CD4-positive, alpha-beta T cell treated with Interleukin-6 for 4 hours (primary cell): ENCODE measurements around the gene PHF12.
"Not testable (repeated sequence)": the region's sequence is repeated elsewhere in the genome, so short reads cannot be mapped to it uniquely, and the experiment has no call there.

Source experiments
- DNase-seq: peaks from one replicate; pipeline ENCODE4 v3.0.0-alpha.2; 2020; ENCODE audit warnings: mixed read lengths

Gene PHF12

DNA sequence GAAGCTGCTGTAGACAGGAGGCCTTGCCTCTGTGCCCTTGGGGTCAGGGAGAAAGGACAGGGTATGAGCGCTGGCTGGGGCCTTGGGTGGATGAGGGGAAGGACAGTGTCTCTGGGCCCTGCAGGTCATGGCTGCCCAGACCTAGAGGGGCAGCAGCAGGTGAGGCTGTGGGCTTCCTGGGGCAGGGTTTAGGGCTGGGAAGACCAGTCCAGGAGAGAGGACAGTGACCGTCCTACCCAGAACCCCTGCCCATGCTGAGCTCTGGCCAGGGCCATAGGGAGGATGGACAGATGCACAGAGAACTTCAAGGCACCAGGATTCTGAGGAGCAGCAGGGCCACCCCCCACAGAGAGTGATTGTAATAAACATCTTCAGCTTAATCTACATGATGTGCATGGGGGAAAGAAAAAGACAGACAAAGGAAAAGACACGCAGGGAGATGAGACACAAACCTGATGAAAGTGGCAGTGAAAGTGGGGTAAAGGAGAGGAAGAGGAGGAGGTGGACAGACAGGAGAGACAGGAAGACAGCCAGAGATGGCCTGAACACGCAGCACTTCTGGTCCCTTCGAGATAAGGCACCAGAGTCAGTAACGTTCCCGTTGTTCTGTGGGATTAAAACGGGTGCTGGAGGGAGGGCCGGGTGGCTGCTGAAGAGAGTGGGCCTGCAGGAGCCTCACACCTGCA, 71.3 kb downstream of the PHF12 start:
- DNase-seq: no peak

DNA sequence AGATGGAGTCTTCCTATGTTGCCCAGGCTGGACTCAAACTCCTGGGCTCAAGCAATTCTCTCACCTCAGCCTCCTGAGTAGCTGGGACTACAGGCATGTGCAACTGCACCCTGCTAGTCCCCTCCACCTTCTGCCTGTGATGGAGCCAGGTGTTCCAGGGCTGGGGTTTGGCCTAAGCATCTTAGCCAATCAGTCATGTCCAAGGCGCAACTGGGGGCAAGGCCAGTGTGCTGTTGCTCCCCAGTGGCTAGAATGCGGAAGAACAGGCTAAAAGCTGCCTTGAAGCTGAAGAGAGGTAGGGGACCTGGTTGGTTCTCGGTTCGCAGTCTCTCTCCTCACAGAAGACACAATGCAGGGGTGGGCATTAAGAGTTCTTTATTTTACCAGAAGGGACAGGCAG, 72.3 kb downstream of the PHF12 start:
- DNase-seq: no peak

DNA sequence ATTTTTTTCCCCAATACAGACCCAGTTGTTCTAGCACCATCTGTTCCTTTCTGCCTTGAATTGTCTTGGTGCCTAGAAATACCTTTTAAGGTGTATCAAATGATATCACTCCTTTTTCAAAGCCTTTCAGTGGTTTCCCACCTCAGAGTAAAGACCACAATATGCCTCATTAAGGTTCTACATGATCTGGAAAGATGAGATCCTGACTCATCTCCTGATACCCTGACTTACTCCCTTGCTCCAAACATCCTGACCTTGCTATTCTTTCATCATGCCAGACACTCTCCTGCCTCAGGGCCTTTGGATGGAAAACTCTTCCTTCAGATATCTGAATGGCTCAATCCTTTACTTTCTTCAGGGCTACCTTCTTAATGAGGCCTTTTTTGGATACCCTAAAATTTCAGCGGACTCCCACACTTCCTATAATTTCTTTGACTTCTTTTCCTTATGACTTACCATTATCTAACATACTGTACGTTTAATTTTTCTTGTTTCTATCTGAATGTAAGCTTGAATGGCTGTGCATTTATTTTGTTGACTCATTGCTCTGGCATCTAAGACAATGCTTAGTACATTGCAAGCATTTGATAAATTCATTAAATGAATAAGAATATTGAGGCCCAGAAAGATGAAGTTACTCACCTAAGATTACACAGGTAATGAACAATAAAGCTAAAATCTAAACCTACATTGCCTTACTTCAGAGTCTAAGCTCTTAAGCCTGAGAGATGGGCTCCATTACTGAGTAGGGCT, 73.0 kb downstream of the PHF12 start:
- DNase-seq: no peak

DNA sequence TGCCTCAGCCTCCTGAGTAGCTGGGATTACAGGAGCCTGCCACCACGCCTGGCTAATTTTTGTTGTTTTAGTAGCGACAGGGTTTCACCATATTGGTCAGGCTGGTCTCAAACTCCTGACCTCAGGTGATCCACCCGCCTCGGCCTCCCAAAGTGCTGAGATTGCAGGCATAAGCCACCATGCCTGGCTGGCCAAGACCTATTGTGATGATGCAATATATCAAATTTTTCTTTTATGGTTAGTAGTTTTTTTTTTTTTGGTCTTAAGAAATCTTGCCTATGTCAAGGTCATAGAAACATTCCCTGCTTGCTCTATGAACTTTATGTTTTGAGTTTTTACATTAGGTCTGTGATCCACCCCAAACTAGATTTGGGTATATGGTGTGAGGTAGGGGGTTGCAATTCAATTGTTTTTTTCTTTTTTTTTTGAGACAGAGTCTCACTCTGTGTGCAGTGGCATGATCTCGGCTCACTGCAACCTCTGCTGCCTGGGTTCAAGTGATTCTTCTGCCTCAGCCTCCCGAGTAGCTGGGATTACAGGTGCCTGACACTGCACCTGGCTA, 74.1 kb downstream of the PHF12 start:
- DNase-seq: not testable (repeated sequence)

DNA sequence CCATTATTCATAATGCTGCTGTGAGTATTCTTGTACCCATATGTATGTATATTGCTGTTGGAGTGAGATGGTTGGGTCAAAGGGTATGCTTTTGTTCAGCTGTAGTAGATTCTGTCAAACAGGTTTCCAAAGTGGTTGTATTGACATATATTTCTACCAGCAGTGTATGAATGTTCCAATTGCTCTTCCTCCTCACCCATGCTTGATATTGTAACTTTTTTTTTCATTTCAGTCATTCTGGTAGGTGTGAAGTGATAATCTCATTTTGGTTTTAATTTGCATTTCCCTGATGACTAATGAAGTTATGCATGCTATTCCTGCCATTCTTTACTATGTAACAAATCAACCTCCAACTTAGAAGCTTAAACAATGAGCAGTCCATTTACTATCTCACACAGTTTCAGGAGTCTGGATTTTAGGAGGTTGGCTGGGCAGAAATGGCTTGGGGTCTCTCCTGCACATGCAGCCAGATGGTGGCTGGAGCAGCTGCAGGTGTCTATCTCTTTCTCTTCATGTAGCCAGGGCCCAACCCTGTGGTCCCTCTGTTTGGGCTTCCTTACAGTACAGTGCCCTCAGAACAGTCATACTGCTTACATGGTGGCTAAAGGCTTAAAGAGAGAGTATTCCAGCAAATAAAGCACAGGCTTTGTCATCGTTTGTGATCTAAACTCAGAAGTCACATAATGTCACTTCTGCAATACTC, 75.3 kb downstream of the PHF12 start:
- DNase-seq: no peak

DNA sequence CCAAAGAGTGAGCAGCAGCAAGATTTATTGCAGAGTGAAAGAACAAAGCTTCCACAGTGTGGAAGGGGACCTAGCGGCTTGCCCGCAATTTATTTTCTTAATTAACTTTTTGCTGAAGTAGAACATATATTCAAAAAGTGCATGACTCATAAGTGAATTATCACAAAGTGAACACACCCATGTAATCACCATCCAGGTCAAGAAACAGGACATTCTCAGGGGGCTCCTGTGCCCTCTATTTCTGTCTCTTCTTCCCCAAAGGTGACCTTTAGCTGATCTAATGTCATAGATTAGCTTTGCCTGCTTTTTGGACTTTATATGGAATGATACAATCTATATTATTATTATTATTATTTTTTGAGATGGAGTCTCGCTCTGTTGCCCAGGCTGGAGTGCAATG, 76.6 kb downstream of the PHF12 start:
- no peak for DNase-seq

DNA sequence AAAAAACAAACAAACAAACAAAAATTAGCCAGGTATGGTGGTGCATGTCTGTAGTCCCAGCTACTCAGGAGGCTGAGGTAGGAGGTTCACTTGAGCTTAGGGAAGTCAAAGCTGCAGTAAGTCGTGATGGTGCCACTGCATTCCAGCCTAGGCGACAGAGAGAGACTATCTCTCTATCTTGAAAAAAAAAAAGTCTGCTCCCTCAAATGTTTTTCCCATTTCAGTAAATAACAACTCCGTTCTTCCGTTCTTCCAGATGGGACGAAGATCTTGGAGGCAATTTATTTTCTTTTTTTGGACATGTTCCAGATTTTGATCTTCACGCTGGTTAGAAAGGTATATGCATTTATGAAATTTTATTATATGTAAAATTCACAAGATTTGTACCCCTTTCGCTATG, 77.5 kb downstream of the PHF12 start:
- no peak for DNase-seq

DNA sequence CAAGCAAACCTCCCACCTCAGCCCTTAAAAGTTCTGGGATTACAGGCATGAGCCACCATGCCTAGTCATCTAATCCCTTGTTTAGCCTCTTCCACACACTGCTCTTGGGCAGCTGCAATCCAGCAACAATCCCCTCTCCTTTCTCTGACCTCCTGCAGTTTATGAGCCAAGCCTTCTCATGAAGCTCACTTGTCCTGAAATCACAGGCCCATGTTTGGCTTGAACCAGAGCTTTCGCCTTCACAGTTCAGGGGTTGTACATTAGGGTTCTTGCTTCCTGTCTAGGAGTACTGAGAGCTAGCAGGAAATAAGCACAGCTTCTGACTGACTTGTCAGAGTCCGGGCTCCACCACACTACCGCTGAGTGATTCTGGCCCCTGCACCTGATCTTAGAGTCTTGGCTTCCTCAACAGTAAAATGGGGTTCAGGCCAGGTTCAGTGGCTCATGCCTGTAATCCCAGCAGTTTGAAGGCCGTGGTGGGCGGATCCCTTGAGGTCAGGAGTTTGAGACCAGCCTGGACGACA, 80.2 kb downstream of the PHF12 start:
- DNase-seq: peak; percentile 62

DNA sequence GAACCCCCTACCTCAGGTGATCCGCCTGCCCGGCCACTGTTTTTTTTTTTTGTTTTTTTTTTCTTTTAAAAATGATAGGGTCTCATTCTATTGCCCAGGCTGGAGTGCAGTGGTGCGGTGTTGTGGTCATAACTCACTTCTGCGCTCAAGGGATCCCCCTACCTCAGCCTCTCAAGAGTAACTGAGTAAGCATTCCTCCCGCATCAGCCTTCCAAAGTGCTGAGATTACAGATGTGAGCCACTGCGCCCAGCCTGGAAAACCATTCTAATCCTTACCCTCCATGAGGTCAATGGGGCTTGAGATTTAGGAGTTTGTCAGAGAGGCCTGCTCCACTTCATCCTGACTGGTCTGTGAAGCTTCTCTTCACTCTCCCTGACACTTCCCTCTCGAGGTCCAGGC, 84.0 kb downstream of the PHF12 start:
- DNase-seq: no peak

DNA sequence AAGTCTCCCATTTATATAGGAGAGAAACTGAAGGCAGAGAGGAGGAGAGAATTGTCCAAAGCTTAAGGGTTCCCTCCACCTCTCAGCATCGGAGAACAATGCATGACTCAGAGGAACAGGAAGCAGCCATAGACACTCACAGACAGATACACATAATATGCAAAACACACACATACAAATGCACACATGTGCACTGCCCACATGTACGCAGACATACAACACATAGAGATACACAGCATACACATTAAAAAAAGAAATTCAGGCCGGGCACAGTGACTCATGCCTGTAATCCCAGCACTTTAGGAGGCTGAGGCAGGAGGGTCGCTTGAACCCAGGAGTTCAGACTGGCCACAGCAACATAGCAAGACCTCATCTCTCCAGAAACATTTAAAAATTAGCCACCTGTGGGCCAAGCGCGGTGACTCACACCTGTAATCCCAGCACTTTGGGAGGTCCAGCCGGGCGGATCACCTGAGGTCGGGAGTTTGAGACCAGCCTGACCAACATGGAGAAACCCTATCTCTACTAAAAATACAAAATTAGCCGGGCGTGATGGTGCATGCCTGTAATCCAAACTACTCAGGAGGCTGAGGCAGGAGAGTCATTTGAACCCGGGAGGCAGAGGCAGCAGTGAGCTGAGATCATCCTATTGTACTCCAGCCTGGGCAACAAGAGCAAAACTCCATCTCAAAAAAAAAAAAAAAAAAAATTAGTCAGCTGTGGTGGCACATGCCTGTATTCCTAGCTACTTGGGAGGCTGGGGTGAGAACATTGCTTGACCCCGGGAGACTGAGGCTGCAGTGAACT, 85.2 kb downstream of the PHF12 start:
- no peak for DNase-seq

DNA sequence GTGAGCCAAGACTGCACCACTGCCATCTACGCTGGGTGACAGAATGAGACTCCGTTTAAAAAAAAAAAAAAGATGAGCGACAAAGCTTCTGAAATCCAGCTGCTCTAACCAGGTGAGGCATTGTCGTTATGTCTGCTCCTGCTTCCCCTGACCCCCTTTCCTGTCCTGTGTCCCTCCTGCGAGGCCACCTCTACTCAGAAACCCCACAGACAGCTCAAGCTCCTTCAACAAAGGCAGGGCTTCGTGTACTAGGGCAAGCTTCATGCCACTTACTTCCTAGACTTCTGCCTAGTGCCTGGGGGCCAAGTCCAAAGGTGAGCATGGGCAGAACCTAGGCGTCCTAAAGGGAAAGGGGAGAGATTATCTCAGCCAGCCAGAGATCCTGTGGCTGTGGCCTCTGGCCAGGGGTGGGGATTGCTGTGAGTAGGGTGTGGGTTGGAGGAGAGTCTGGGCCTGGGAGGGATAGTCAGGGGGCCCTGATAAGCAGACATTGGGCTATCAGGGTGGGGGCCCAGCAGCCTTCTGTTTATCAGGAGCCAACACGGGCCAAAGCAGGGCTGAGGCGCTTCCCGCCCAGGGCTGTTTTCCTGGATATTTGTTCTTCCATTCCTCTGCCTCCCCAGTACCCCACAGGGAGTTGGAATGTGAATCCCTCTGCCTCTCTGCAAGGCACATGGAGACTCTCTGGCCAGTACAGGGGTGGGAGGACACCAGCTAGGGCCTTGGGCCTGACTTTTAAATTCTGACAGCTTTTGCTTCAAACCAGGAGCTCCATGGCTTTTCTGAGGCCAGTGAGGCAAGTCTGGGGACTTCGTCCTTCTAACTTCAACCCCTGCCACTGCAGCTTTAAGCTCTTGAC, 86.1 kb downstream of the PHF12 start:
- DNase-seq: no peak

DNA sequence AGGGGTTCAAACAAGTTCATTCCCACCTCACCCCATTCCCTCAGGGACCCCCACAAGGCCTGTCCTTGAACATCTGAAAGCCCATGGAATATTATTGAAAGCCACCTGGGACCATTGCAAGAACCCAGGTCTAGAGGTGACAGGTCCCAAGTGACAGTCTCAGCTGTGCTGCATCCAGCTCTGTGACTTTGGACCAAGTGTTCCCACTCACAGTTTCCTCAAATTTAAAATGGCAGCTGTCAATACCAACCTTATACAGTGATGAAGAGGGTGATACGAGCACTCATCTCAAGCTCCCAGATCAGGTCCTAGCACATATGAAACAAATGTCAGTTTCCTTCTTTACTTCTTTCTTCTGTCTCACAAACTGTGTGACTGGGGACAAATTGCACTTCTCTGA, 87.4 kb downstream of the PHF12 start:
- DNase-seq: no peak

DNA sequence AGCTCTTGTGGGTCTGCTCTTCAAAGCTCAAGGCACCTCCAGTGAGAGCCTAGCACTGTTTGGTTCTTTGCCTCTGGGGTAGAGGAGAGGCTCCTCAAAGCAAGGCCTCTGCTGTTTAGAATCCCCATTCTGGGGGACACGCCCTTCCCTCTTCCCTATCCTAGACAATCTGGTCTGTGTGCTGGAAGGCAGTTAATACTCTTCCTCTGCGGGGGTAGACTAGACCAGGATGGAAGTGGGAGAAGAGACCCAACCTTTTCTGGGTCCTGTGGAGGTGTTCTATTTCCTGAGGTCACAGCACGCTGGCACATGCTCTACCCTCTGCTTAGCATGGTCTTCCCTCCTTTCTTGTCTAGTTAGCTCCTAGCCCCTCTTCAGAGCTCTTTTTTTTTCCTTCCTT, 88.8 kb downstream of the PHF12 start:
- DNase-seq: no peak

DNA sequence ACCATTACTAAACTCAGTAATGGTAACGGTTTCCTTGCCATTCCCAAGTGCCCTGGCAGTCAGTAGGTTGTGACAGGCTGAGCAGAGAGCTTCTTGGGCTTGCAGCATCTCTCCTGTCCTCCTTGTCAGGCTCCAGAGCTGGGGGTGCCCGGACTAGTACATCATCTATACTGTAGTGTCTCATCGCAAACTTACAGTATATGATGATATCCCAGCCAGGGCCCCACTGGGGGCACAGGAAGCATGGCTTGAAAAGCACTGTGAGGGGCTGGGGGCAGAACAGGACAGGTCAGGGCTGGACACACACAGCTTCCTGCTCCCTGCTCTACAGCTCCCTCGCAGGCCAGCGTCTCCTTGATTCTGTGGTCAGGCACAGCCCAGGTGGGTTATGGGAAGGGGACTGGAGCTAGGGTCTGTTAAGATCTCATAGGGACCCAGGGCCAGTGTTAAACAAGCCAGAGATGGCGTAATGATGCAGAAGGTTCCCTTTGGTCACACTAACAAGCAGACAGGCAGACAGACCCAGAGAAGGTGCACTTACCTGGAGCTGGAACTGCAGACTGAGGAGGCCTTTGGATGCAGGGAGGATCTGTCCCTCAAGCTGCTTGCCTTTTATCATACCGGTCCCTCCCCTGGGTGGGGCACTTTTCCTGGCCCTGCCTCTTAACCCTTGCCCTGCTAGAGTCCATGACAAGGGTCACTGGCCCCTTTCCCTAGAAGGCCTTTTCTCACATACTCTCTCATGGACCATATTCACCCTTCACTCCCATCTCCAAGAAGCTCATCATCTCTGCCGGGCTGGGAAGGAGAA, 89.7 kb downstream of the PHF12 start:
- DNase-seq: no peak

DNA sequence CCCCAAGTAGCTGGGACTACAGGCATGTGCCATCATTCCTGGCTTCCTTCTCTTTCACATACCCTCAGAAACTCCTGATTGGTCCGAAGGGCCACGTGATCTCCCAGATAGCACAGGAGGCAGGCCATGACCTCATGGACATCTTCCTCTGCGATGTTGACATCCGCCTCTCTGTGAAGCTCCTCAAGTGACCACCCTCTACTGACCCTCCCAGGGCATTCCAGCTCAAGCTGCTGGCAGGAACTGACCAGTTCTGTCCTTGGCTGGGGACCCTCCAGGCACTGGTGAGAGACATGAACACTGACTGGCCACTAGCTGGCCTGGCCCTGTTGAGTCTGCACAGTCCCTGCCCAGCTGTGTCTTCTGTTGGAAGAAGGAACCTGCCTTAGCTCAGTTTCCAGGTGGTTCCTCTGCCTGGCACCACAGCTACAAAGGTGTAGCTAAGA, 90.9 kb downstream of the PHF12 start:
- DNase-seq: no peak

DNA sequence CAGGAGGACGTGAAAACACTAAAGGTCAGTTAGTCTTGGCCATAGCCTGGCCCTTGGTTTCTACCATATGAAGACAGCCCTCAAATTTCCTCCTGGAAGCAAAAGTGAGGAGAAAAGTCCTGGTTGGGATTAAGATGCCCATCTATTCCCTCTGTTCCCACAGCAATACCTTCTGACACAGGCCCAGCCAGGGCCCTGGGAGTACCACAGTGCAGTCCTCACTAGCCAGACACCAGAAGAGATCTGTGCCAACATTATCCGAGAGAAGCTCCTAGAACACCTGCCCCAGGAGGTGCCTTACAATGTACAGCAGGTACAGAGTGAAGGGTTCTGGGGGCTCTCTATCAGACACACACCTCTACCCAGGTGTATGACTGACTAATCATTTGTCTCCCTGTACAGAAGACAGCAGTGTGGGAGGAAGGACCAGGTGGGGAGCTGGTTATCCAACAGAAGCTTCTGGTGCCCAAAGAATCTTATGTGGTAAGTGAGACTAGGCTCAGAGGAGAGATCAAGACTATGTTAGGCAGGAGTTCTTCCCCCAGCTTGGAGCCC, 92.4 kb downstream of the PHF12 start:
- DNase-seq: no peak

DNA sequence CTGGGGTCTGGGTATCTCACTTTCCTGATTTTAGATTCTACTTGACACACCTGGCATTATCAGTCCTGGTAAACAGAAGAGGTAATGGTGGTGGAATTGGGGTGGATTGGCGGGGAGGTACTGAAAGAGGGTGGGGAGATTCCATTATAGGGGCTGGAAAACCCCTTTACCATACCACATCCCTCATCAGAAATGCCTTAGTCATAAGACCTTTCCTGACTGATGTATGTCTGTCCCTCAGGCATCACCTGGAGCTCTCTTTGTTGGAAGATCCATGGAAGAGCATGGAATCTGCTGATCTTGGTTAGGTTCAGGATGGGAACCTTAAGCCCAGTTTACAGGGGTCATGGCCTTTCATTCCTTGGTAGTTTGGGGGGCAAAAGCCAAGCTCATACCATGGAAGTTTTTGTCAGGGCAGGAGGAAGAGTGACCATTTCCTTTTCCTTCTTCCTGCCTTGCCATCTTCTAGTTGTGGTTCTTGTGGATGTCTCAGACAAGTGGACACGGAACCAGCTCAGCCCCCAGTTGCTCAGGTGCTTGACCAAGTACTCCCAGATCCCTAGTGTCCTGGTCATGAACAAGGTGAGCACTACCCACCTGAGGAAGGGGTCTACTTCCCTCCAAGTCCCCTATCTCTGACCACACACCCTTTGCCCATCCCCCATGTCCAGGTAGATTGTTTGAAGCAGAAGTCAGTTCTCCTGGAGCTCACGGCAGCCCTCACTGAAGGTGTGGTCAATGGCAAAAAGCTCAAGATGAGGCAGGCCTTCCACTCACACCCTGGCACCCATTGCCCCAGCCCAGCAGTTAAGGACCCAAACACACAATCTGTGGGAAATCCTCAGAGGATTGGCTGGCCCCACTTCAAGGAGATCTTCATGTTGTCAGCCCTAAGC, 93.2 kb downstream of the PHF12 start:
- no peak for DNase-seq

DNA sequence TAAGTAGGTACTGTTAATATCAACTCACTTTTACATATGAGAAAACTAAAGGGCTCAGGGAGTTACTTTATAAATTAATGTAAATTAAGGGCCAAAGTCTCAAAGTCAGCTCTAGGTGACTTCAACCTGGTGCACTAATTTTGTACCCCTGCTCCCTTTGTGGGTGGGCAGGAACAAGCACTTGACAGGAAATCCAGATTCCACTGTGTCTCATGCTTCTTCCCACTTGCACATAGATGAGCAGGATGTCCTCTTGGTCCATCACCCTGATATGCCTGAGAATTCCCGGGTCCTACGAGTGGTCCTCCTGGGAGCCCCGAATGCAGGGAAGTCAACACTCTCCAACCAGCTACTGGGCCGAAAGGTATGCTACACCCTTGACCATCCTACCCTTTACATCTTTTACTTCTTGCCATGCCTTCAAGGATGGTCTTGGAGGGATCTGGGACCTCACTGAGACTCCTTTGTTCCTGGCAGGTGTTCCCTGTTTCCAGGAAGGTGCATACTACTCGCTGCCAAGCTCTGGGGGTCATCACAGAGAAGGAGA, 95.2 kb downstream of the PHF12 start:
- no peak for DNase-seq

DNA sequence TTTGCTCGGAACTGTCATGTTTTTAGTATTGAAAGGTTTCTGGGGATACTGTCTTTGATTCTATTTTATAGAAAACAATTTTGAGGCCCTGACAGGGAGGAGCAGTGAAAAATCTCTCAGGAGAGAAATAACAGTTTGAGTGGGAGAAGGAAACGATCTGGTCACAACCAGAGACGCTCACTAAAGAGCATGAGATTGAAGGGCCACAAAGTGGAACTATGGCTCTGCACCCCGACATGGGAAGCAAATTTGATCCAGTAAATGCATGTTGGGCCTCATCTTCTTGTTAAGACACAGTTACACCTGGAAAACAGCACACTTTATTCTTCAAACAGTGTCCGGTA, 96.0 kb downstream of the PHF12 start:
- no peak for DNase-seq
